Measurements from ENCODE around the gene CENPN. TPM values are rescaled to one million over a fixed set of nuclear protein-coding genes. Genes with fewer than 3 reads are reported as not detected.

CENPN gene
- total and polyA plus RNA-seq, 2 of the 8 experiments (the other 6 are each of a cell fraction or from before 2014, with no cell fraction given), result 32.8 to 67.0 TPM

DNA sequence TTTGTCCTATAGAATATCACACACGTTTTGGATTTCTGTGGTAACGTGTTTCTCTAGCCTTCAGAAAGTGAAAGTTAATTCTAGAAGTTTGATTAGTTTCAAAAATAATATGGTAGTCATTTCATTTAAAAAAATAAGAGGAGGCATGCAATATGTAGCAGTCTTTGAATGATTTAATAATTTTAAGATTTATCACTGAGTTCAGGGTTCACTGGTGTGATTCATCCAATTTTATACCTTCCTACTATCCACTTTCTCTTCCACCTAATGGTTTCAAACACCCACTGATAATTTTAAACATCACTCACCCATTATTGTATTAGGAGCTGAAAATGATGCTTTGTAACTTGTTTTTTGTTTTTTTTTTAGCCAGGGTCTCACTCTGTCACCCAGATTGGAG, 42.7 kb upstream of the CENPN start (continued):
- no peak for TF ChIP-seq EP300 (IDR thresholded peaks at IDR 0.05; ENCODE audit: borderline replicate concordance in 1 of 2, low read depth in 2 of 2, low read length in 2 of 2)
- TF ChIP-seq SIN3A (conservative IDR thresholded peaks at IDR 0.05 in 1 of 2, IDR thresholded peaks at IDR 0.05 in 1 of 2; ENCODE audit: low read depth in 1 of 2, low read length in 2 of 2), result no peak
